PFSK-1 (cell line): ENCODE measurements around the gene CCL22.

Experiments
- FOXP2 ChIP-seq: optimal IDR thresholded peaks from 2 replicates; pipeline ENCODE3; 2011; ENCODE audit warnings: borderline replicate concordance, control low read depth, inconsistent platforms; ENCODE audit not compliant: insufficient read depth; ENCODE audit errors: extremely low read length, extremely low read depth
- POLR2AphosphoS5 ChIP-seq: IDR thresholded peaks from 2 replicates; pipeline ENCODE4 v1.6.1; 2012; ENCODE audit warnings: low read depth, mild to moderate bottlenecking, control low read depth, low read length, moderate library complexity
- REST ChIP-seq, 2 experiments: IDR thresholded peaks; 2 replicates each; pipeline versions ENCODE4 v1.6.1 to v1.8.0; 2011 to 2012; ENCODE audit warnings: low read depth in 2 of 2, low read length in 2 of 2, control low read depth in 1 of 2, inconsistent platforms in 1 of 2, mild to moderate bottlenecking in 1 of 2, moderate library complexity in 1 of 2; ENCODE audit not compliant: insufficient read depth in 1 of 2
- SIN3A ChIP-seq: IDR thresholded peaks from 2 replicates; pipeline ENCODE4 v1.6.1; 2012; ENCODE audit warnings: mild to moderate bottlenecking, low read length, moderate library complexity, borderline replicate concordance; ENCODE audit not compliant: insufficient read depth
- TAF1 ChIP-seq: IDR thresholded peaks from 2 replicates; pipeline ENCODE4 v1.6.1; 2012; ENCODE audit warnings: low read length, control low read depth, borderline replicate concordance; ENCODE audit not compliant: insufficient read depth

CCL22 gene

GRCh38 chr16:57316390-57317017, 42.1 kb upstream of the CCL22 start:
- TF ChIP-seq POLR2AphosphoS5 = no peak
- TF ChIP-seq REST (IDR thresholded peaks at IDR 0.05; ENCODE audit: insufficient read depth in 1 of 2, low read depth in 2 of 2, low read length in 2 of 2) = peak in 1 of 2 experiments; percentile 52; a peak in 1 of 4 replicates

GRCh38 chr16:57318240-57318970, 40.2 kb upstream of the CCL22 start:
- no peak for TF ChIP-seq SIN3A
- no peak for TF ChIP-seq REST (IDR thresholded peaks at IDR 0.05; ENCODE audit: insufficient read depth in 1 of 2, low read depth in 2 of 2, low read length in 2 of 2)
- no peak for TF ChIP-seq FOXP2
- no peak for TF ChIP-seq POLR2AphosphoS5
- TF ChIP-seq TAF1 = no peak

GRCh38 chr16:57319646-57320045, 38.9 kb upstream of the CCL22 start:
- TF ChIP-seq SIN3A = no peak
- no peak for TF ChIP-seq REST (IDR thresholded peaks at IDR 0.05; ENCODE audit: insufficient read depth in 1 of 2, low read depth in 2 of 2, low read length in 2 of 2)
- TF ChIP-seq FOXP2 = no peak

- no peak for TF ChIP-seq TAF1
- no peak for TF ChIP-seq SIN3A
- no peak for TF ChIP-seq POLR2AphosphoS5
- TF ChIP-seq REST (IDR thresholded peaks at IDR 0.05; ENCODE audit: insufficient read depth in 1 of 2, low read depth in 2 of 2, low read length in 2 of 2) = no peak
- no peak for TF ChIP-seq FOXP2
Observed at GRCh38 chr16:57324749-57325148, 33.8 kb upstream of the CCL22 start.
